Stimulated activated CD4-positive, alpha-beta T cell treated with anti-CD3 and anti-CD28 coated beads, Interleukin-1b, Interleukin-23, amount 100 ng/mL, for 4 hours (primary cell): Measurements from ENCODE around the gene TTLL12.

Experiments used
- DNase-seq, 2 donors: peaks; one replicate each; pipeline ENCODE4 v3.0.0-alpha.2; 2020; ENCODE audit warnings: low read depth in 2 of 2

Gene TTLL12

DNA sequence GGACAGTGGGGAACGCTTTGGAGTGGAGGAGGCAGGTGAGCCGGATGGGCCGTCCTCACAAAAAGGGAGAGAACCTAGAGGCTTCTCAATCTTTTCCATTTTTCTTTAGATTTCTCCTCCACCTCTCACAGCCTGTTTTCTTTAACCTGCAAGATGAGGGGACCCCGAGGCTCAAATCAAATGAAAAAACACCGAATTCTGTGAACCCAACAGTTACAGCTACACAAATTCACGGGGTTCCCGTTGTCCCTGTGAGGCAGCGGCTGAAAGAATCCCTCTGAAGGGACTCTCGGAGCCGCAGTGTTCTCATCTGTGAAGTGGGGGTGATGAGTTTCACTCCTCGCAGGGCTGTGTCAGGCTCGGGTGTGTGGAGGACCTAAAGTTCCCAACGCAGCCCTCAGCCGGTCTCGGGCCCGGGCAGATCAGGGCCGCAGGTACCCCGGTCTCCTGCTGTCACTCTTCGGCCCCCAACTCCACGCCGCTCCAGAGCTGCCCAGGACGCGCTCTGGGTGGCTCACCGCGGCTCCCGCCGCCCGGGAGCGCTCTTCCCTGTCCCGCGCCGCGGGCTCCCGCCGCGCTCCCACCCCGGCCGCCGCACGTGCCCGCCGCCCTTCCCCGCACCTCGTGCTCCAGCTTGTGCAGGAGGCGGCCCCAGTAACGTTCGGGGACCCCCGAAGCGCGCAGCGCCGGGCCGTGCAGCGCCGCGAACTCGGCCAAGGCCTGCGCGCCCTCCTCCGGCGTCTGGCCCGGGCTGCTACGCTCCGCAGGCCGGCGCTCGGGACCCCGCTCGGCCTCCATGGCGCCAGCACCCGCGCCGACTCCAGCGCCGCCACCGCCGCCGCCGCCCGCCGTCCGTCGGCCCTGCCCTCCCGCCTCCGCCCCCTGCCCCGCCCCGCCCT is at the start of gene TTLL12:
Gene TTLL12 (minus strand): TSS at position 863 of the 899 bp plus-strand sequence. CDS start 65 bp downstream, at position 798.
- DNase-seq: peak; percentile 43 to 61

DNA sequence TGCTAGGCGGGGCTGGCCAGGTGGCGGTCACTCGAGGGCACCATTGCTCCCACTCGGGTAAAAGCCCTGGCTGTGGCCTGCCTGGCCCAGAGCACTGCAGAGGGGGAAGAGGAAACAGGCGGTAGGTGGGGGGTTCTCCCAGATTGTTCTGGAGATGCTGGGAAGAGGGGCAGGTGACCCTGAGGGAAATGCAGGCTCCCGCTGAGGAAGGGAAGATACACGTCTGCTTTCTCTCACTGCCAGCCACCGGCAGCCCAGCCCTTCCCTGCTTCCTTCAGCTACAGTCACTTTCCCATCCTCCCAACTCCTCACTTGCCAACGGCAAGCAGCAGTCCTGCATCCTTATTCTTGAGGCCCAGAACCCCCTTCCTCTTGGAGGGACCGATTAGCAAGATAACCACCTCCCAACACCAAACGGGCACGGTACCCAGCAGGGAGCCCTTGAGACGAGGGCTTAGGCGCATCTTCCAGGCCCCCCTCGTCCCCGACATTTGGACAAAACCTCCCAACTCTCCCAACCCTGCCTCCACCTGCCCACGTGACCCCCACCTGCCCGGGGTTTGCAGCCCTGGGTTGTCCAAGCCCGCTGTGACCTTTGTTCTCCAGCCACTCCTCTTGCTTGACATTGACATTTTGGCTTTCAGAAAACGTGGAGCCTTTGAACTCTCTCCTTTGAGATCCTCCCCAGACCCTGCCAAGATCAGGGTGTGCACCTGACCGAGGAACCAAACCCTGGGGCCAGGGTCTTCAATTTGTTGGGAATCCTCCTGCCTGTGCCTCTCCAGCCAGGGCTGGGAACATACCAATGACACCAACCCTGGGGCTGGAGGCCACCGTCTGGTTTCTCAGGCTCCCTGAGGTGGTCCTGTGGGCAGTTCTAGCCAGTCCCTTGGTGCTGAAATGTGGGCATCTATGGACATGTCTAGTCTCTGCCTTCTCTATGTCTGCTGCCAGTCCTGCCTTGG is 48.8 kb upstream of the TTLL12 start:
- no peak for DNase-seq

DNA sequence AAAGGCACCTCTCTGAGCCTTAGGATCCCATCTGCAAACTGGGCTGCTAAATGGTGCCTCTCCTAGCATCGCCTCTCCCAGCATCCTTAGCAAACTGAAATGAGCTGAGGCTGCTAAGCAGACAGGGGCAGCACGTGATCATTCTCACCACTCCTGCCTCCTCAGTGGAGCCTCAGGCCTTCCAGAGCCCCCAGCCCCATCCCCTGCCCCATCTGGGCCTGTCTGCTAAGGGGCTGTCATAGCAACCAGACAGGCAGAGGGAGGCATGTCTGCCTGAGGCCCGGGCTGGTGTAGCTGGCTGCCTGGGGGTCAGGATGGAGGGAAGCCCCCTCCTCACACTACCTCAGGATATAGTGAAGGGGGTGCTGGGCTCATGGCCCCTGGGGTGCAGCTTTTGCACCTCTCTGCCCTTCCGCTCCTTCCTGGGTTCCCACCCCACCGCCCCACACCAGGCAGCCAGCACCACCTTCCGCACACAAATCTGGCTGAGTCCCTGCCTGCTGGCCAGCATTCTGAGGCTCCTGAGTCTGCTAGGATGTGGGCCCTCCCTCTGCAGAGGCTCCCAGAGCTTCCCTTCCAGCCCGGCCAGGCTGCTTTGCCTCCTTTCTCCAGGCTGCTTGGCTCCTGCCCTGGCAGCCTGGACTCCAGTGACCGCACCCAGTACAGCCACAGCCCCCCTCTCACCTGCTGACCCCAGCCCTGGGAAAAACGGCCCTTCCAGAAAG is 47.5 kb upstream of the TTLL12 start:
- DNase-seq: no peak

GRCh38 chr22:43233529-43233928 is 46.6 kb upstream of the TTLL12 start:
- DNase-seq: no peak

GRCh38 chr22:43232445-43232844 is 45.5 kb upstream of the TTLL12 start:
- DNase-seq: no peak

- DNase-seq: no peak
These were observed 44.7 kb upstream of the TTLL12 start for GRCh38 chr22:43231724-43232034.

GRCh38 chr22:43230971-43231723 is 44.2 kb upstream of the TTLL12 start:
- DNase-seq: peak; percentile 60 to 65

GRCh38 chr22:43230571-43230970 is 43.6 kb upstream of the TTLL12 start:
- no peak for DNase-seq

DNA sequence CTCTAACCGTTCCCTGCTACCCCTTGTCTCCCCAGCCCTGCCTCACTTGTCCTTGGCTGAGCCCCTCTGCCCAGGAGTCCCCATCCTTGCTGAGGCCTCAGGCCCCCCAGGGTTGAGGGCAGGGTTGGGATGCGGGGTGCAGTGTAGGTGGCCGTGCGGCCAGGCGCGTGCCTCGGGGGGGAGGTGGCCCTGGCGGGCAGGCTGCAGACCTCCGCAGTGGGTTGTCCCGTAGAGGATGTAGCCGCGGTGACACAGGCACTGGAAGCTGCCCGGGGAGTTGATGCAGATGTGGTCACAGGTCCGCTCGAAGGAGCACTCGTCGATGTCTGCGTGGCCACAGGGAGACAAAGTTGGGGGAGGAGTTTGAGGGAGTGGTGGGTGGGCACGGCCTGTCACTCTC is 41.9 kb upstream of the TTLL12 start:
- no peak for DNase-seq

GRCh38 chr22:43228330-43228729 is 41.4 kb upstream of the TTLL12 start:
- DNase-seq: no peak

DNA sequence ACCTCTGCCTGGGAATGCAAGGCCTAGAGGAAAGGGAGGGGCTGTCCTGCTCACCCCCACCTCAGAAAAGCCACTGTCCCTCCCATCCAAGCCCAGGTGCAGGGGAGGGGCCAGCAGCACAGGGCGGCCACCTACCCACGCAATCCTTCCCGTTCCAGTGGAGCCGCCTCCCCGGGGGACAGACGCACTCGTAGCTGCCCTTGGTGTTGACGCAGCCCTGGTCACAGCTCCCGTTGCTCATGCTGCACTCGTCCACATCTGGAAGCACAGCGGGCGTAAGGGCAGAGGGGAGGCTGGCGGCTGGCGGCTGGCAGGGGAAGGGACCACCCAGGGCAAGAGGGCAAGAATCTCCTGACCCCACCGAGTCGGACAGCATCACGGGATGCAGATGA is 40.3 kb upstream of the TTLL12 start:
- no peak for DNase-seq

DNA sequence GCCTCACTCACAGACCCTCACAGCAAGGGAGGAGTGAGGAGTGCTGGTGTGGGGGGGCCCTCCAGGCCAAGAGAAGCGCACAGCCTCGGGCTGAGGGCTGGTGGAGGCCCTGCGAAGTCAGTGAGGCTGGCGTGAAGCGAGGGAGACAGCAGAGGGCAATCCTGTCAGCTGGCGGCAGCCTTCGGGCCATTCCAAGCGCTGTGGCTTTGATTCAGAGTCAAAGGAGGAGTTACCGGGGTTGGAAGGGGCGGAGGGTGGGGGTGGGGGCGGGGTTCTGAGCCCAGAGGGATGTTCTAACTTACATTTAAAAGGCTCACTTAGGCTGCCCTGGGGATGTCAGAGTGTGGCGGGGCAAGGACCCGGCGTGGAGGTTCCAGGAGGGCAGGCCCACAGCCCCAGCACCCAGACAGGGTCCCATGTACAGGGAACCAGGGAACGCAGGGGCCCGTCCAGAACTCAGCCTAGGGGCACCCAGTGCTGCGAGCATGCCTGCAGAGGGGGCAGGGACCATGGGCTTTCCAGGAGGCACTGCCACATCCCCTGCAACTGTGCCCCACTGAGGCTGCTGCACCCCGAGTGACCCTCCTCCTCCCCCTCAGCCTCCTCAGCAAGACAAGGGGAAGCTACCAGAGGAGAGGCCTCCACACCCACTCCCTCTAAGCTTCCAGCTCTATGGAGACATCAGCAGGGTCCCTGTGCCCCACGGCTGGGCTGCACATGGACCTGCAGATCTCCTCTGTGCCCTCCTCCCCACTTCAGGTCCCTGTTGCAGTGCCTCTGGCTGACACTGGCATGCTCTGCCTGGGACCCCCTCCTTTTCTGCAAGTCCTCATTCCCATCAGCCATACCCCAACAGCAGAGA is 39.7 kb upstream of the TTLL12 start:
- no peak for DNase-seq

DNA sequence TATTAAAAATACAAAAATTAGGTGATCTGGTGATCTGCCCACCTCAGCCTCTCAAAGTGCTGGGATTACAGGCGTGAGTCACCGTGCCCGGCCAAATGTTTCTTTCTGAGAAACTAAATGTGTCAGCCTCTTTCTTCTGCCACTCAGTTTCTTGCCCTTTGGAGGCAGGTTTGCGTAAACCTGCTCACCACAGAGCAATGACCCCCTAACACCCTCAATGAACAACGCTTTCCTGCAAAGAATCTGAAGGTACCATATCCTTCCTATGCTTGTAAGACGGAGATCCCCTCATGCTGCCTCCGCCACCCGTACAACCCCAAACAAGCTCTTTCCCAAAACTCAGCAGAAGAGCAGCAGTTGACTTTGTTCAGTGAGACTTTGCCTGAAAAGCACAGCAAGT is 38.7 kb upstream of the TTLL12 start:
- DNase-seq: no peak

GRCh38 chr22:43222987-43223386 is 36.1 kb upstream of the TTLL12 start:
- DNase-seq: no peak

- no peak for DNase-seq
These were observed 35.3 kb upstream of the TTLL12 start for GRCh38 chr22:43222262-43222661.

DNA sequence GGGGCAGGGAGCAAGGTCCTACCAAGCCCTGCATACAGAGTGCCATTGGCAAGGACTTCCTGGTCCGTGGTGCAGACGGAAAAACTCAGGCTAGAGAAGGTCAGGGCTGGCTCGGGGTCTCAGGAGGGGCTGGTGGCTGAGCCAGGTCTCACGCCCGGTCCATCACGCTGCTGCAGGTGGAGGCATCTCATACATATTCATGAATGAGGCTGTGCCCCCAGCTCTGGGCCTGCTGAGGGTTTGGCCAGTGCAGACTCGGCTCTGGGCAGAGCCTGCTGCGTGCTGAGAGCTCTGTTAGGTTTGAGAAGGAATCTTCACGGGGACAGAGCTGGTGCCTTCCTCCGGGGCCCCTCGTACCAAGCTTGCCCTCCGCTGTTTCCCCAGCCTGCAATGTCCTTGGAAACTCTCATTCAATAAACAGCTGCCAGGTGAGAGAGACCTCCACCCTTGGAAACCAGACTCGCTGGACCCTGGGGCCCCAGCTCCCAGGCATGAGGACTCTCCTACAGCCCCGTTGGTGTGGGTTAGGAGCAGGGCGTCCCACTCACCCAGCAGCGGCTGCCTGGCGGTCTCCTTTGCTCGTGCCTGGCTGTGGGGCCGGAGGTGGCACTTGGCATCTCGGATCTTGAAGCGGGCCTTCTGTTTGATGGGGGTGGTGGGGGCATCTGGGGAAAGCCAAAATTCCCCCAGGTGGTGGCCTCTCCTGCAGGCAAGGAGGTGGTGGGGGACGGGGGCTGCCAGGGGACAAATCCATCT is 33.9 kb upstream of the TTLL12 start:
- no peak for DNase-seq

- no peak for DNase-seq
These were observed 31.9 kb upstream of the TTLL12 start for GRCh38 chr22:43218786-43219185.

DNA sequence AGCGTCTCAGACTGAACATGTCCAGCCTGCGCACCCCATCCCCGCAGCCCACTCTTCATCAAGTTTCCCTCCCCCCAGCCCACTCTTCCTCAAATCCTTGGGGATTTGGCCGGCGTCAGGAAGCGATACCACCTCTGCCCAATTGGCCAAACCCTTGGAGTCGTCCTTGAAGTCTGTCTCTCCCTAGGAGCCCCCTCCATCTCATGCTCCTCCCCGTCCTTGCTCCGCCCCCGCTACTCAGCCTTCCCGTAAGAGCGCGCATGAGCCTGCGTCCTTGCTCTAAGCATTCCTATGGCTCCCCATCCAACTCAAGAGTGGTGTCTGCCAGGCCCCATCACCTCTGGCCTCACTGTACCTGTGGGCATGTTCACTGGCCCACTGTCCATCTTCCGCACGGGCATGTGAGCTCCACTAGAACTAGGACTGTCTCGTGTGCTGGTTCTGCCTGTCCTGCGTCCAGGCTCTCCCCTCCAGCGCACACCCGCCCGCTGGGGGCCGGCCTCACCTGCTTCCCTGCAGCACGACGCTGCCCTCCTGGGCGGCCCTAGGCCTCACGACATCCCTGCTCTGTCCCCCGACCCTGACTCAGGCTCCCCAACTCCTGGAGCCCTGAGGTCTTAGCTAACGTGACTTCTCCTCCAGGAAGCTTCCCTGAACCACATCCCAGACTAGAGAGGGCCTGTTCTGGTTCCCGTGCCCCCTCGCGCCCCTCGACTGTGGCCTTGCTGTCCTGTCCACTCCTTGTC is 30.5 kb upstream of the TTLL12 start:
- DNase-seq: no peak

GRCh38 chr22:43216738-43217137 is 29.8 kb upstream of the TTLL12 start:
- DNase-seq: no peak
